ENCODE results near the gene TERT. TPM values are rescaled to one million over a fixed set of nuclear protein-coding genes. Genes with fewer than 3 reads are reported as not detected.

The TERT gene
- total RNA-seq, 2 experiments from 2014 or later, result 0.55 to 0.84 TPM

DNA sequence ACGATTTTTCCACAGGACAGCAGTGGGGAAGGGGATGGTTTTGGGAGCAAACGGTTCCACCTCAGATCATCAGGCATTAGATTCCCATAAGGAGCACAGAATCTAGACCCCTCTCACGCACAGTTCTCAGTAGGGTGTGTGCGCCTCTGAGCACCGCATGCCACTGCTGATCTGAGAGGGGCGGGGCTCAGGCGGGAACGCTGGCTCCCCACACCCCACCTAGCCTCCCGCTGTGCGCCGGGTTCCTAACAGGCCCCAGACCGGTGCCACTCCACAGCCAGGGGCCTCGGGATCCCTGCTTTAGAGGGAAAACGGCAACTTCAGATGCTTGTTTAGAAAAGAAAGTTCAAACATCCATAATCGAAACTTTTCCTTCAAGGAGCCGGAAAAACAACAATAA is 20.4 kb downstream of the TERT start:
- Mint-ChIP-seq H3K4me1 (ENCODE audit: low read depth) (no peaks in the 10 kb centered on the region), H3K27me3 (no peaks in the 10 kb centered on the region), H3K36me3 (ENCODE audit: low read depth) (no peaks in the 10 kb centered on the region), H3K4me3 (no peak overlapping the region), H3K9me3 (no peaks in the 10 kb centered on the region), H3K27ac (no peak overlapping the region)
- no peaks in the 10 kb centered on the region for H3K36me3 ChIP-seq (ENCODE audit: insufficient read depth, low read length)
- no peak overlapping the region for H3K27ac ChIP-seq (ENCODE audit: low read depth in 1 of 2, low read length in 2 of 2)
- ChIA-PET CTCF (no interaction called here), POLR2A (no interaction called here)
- ATAC-seq (ENCODE audit: poor library complexity), result no peak
- H3K4me1 ChIP-seq (ENCODE audit: insufficient read depth, low read length), result no peaks in the 10 kb centered on the region
- TF ChIP-seq, protein P1, sequence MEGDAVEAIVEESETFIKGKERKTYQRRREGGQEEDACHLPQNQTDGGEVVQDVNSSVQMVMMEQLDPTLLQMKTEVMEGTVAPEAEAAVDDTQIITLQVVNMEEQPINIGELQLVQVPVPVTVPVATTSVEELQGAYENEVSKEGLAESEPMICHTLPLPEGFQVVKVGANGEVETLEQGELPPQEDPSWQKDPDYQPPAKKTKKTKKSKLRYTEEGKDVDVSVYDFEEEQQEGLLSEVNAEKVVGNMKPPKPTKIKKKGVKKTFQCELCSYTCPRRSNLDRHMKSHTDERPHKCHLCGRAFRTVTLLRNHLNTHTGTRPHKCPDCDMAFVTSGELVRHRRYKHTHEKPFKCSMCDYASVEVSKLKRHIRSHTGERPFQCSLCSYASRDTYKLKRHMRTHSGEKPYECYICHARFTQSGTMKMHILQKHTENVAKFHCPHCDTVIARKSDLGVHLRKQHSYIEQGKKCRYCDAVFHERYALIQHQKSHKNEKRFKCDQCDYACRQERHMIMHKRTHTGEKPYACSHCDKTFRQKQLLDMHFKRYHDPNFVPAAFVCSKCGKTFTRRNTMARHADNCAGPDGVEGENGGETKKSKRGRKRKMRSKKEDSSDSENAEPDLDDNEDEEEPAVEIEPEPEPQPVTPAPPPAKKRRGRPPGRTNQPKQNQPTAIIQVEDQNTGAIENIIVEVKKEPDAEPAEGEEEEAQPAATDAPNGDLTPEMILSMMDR (IDR thresholded peaks at IDR 0.05), result no peak
- H3K27me3 ChIP-seq (ENCODE audit: control insufficient read depth in 1 of 2, insufficient read depth in 2 of 2, low read length in 2 of 2), result no peaks in the 10 kb centered on the region
- peaks cover 0 to 17% of the 10 kb centered on the region in 2 experiments for H3K9me3 ChIP-seq (ENCODE audit: control insufficient read depth in 1 of 2, insufficient read depth in 1 of 2, low read length in 2 of 2)
- DNase-seq, result no peak
- H3K4me3 ChIP-seq (ENCODE audit: low read length), result no peak overlapping the region
- intact Hi-C loops (cut with DNase I, micrococcal nuclease), result no loop called here

GRCh38 chr5:1273745-1274144 is 21.1 kb downstream of the TERT start:
- intact Hi-C loops (cut with DNase I, micrococcal nuclease), result no loop called here
- no peaks in the 10 kb centered on the region for H3K27me3 Mint-ChIP-seq
- Histone ChIP-seq H3K9me3 (ENCODE audit: control insufficient read depth in 1 of 2, insufficient read depth in 1 of 2, low read length in 2 of 2) (peaks cover 0 to 10% of the 10 kb centered on the region in 2 experiments), H3K4me1 (ENCODE audit: insufficient read depth, low read length) (peaks cover 4% of the 10 kb centered on the region), H3K36me3 (ENCODE audit: insufficient read depth, low read length) (no peaks in the 10 kb centered on the region), H3K27me3 (ENCODE audit: control insufficient read depth in 1 of 2, insufficient read depth in 2 of 2, low read length in 2 of 2) (no peaks in the 10 kb centered on the region), H3K4me3 (ENCODE audit: low read length) (no peak overlapping the region), H3K27ac (ENCODE audit: low read depth in 1 of 2, low read length in 2 of 2) (no peak overlapping the region)
- DNase-seq (no peak), ATAC-seq (ENCODE audit: poor library complexity) (no peak)
- no peak overlapping the region for H3K27ac Mint-ChIP-seq
- H3K36me3 Mint-ChIP-seq (ENCODE audit: low read depth), result no peaks in the 10 kb centered on the region
- TF ChIP-seq, protein P1 (IDR thresholded peaks at IDR 0.05), result no peak
- CTCF ChIA-PET, result no interaction called here
- no peaks in the 10 kb centered on the region for H3K9me3 Mint-ChIP-seq
- peaks cover 4% of the 10 kb centered on the region for H3K4me1 Mint-ChIP-seq (ENCODE audit: low read depth)
- no peak overlapping the region for H3K4me3 Mint-ChIP-seq
- POLR2A ChIA-PET, result no interaction called here

DNA sequence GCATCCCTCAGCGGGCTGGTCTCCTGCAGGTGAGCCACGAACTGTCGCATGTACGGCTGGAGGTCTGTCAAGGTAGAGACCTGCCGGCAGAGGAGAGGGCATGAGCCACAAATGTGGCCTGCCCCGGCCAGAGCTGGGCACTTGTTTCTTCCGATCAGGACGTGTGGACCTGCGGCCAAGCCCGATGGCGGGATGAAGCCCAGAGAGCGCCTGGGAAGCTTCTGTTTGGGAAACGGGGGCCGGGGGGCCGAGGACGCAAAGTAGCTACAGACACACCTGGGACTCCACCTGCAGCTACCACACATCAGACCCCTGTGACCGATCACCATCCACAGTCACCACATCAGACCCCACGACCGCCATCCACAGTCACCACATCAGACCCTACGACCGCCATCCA is 22.7 kb downstream of the TERT start:
- ChIA-PET POLR2A (no interaction called here), CTCF (no interaction called here)
- Mint-ChIP-seq H3K9me3 (no peaks in the 10 kb centered on the region), H3K4me3 (no peak overlapping the region), H3K36me3 (ENCODE audit: low read depth) (no peaks in the 10 kb centered on the region), H3K27ac (no peak overlapping the region), H3K4me1 (ENCODE audit: low read depth) (peaks cover 11% of the 10 kb centered on the region), H3K27me3 (no peaks in the 10 kb centered on the region)
- H3K27ac ChIP-seq (ENCODE audit: low read depth in 1 of 2, low read length in 2 of 2), result no peak overlapping the region
- no peaks in the 10 kb centered on the region for H3K27me3 ChIP-seq (ENCODE audit: control insufficient read depth in 1 of 2, insufficient read depth in 2 of 2, low read length in 2 of 2)
- intact Hi-C loops (cut with DNase I, micrococcal nuclease), result no loop called here
- ATAC-seq (ENCODE audit: poor library complexity) (no peak), DNase-seq (no peak)
- H3K4me1 ChIP-seq (ENCODE audit: insufficient read depth, low read length), result peaks cover 12% of the 10 kb centered on the region
- TF ChIP-seq, protein P1 (IDR thresholded peaks at IDR 0.05), result no peak
- no peaks in the 10 kb centered on the region for H3K36me3 ChIP-seq (ENCODE audit: insufficient read depth, low read length)
- no peak overlapping the region for H3K4me3 ChIP-seq (ENCODE audit: low read length)
- no peaks in the 10 kb centered on the region for H3K9me3 ChIP-seq (ENCODE audit: control insufficient read depth in 1 of 2, insufficient read depth in 1 of 2, low read length in 2 of 2)

Measured in CD4-positive, alpha-beta T cell (primary cell).